GM18951 (cell line): Measurements from ENCODE around the gene MARK1.

Source experiments
- POLR2A ChIP-seq: IDR thresholded peaks from 4 replicates; pipeline ENCODE4 v1.6.1; 2011; ENCODE audit warnings: mild to moderate bottlenecking; ENCODE audit not compliant: insufficient read length, insufficient read depth; ENCODE audit errors: extremely low read depth
- in situ Hi-C: fragments of 300-500 bp; cut with MboI; formaldehyde crosslinking; loops from one replicate; pipeline ENCODE4 v1.12.0; 2022; ENCODE audit warnings: low sequenced_read_pairs, mixed read lengths, inconsistent platforms; ENCODE audit not compliant: unreplicated experiment

The MARK1 gene

GRCh38 chr1:220694866-220695382 is 167.0 kb downstream of the MARK1 start:
- in situ Hi-C loops: no loop called here
- TF ChIP-seq POLR2A: no peak

- in situ Hi-C loops: no loop called here
- TF ChIP-seq POLR2A: no peak
Measured at GRCh38 chr1:220695426-220695825, 167.5 kb downstream of the MARK1 start.

GRCh38 chr1:220696226-220696862 is 168.4 kb downstream of the MARK1 start:
- in situ Hi-C loops: no loop called here
- TF ChIP-seq POLR2A: no peak

GRCh38 chr1:220696863-220697231 is 168.9 kb downstream of the MARK1 start:
- TF ChIP-seq POLR2A: no peak
- in situ Hi-C loops: no loop called here

- no peak for TF ChIP-seq POLR2A
- in situ Hi-C loops: no loop called here
Measured at GRCh38 chr1:220697326-220697725, 169.4 kb downstream of the MARK1 start.

- TF ChIP-seq POLR2A: no peak
- in situ Hi-C loops: no loop called here
Measured at GRCh38 chr1:220698607-220699016, 170.7 kb downstream of the MARK1 start.

- no peak for TF ChIP-seq POLR2A
- in situ Hi-C loops: no loop called here
Measured at GRCh38 chr1:220699044-220699443, 171.1 kb downstream of the MARK1 start.

GRCh38 chr1:220700556-220701179 is 172.7 kb downstream of the MARK1 start:
- in situ Hi-C loops: no loop called here
- TF ChIP-seq POLR2A: no peak

GRCh38 chr1:220701974-220702373 is 174.0 kb downstream of the MARK1 start:
- in situ Hi-C loops: no loop called here
- no peak for TF ChIP-seq POLR2A

- TF ChIP-seq POLR2A: no peak
- in situ Hi-C loops: no loop called here
Measured at GRCh38 chr1:220702733-220703270, 174.9 kb downstream of the MARK1 start.

- in situ Hi-C loops: no loop called here
- no peak for TF ChIP-seq POLR2A
Measured at GRCh38 chr1:220703305-220703704, 175.4 kb downstream of the MARK1 start.

GRCh38 chr1:220705782-220706181 is 177.8 kb downstream of the MARK1 start:
- in situ Hi-C loops: no loop called here
- no peak for TF ChIP-seq POLR2A

GRCh38 chr1:220706480-220706879 is 178.5 kb downstream of the MARK1 start:
- in situ Hi-C loops: no loop called here
- TF ChIP-seq POLR2A: no peak

GRCh38 chr1:220707160-220707559 is 179.2 kb downstream of the MARK1 start:
- in situ Hi-C loops: no loop called here
- TF ChIP-seq POLR2A: no peak
